Activated T-cell treated with anti-CD3 and anti-CD28 coated beads, Interleukin-2, amount 50 U/mL, for 72 hours (primary cell): ENCODE data around the gene MKRN1. TPM values are rescaled to one million over a fixed set of nuclear protein-coding genes. Genes with fewer than 3 reads are reported as not detected.
A peak's percentile ranks its signal among the peaks of the same experiment; 100 is the strongest.
"Not testable (repeated sequence)": the region's sequence is repeated elsewhere in the genome, so short reads cannot be mapped to it uniquely, and the experiment has no call there.

Source experiments
- ATAC-seq, 2 donors: fragments of 150-1000 bp; cut with Tn5 transposase; replicated peaks in 1 of 2; 2 replicates each; pipeline ENCODE4 v1.10.0; 2021; ENCODE audit warnings: moderate library complexity in 2 of 2, mild to moderate bottlenecking in 1 of 2
- DNase-seq, 2 donors: peaks; one replicate each; pipeline ENCODE4 v3.0.0; 2021 to 2022; ENCODE audit warnings: mixed read lengths in 1 of 2
- H3K27ac Mint-ChIP-seq: one replicate; pipeline ENCODE4 v1.8.0; 2022; ENCODE audit warnings: mild to moderate bottlenecking, moderate library complexity, mixed read lengths
- H3K27me3 Mint-ChIP-seq: one replicate; pipeline ENCODE4 v1.8.0; 2022; ENCODE audit warnings: low read depth, mixed read lengths
- H3K36me3 Mint-ChIP-seq, 2 donors: one replicate each; pipeline ENCODE4 v1.8.0; 2022; ENCODE audit warnings: mixed read lengths in 2 of 2, mild to moderate bottlenecking in 1 of 2; ENCODE audit not compliant: insufficient read depth in 2 of 2
- H3K4me1 Mint-ChIP-seq: one replicate; pipeline ENCODE4 v1.8.0; 2022; ENCODE audit warnings: low read depth, mixed read lengths
- H3K4me3 Mint-ChIP-seq, 2 donors: one replicate each; pipeline ENCODE4 v1.8.0; 2022; ENCODE audit warnings: mild to moderate bottlenecking in 2 of 2, mixed read lengths in 2 of 2, moderate library complexity in 2 of 2
- H3K9me3 Mint-ChIP-seq, 2 donors: one replicate each; pipeline ENCODE4 v1.8.0; 2022; ENCODE audit warnings: mixed read lengths in 2 of 2
- total RNA-seq, 2 donors: library from RNA; stranded (reverse); gene quantifications; one replicate each; pipeline ENCODE4 v1.2.3, GENCODE V29; 2022

MKRN1 gene
- total RNA-seq, 2 donors from 2014 or later: 91.3 to 132 TPM

- H3K4me1 Mint-ChIP-seq: no peaks in the 10 kb centered on the region
- no peaks in the 10 kb centered on the region for H3K36me3 Mint-ChIP-seq
- H3K27ac Mint-ChIP-seq: no peak overlapping the region
- no peak overlapping the region for H3K4me3 Mint-ChIP-seq
- no peaks in the 10 kb centered on the region for H3K9me3 Mint-ChIP-seq
- H3K27me3 Mint-ChIP-seq: no peaks in the 10 kb centered on the region
- no peak for ATAC-seq
- DNase-seq: no peak
Measured at GRCh38 chr7:140506788-140507464, 27.6 kb upstream of the MKRN1 start.

DNA sequence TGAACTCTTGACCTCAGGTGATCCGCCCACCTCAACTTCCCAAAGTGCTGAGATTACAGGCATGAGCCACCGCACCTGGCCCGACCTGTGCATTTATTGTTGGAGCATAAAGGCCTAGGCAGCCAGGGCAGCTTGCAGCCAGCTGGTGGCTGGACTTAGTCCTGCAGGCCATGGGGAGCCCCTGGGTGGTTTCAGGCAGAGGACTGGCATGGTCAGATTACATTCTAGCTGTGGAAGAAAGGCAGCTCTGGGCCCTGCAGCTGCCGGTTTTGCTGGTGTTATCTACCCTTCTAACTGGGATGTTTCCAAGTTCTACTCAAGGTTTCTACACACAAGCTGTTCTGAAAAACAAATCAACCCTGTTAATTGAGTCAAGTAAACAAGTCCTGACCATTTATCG is 22.7 kb upstream of the MKRN1 start:
- Mint-ChIP-seq H3K4me1 (no peaks in the 10 kb centered on the region), H3K27me3 (no peaks in the 10 kb centered on the region), H3K4me3 (no peak overlapping the region), H3K27ac (no peak overlapping the region), H3K9me3 (no peaks in the 10 kb centered on the region), H3K36me3 (no peaks in the 10 kb centered on the region)
- ATAC-seq: no peak
- no peak for DNase-seq

DNA sequence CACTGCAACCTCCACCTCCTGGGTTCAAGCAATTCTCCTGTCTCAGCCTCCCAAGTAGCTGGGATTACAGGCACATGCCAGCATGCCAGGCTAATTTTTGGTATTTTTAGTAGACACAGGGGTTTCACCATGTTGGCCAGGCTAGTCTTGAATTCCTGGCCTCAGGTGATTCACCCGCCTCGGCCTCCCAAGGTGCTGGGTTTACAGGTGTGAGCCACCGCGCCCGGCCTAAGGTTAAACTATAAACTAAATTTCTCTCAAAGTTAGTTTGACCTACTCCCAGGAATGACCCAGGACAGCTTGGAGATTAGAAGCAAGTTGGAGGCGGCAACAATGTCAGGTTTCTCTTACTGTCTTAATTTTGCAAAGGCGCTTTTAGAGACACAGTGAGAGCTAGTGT is 18.5 kb upstream of the MKRN1 start:
- not testable (repeated sequence) for DNase-seq, H3K27me3 Mint-ChIP-seq, ATAC-seq, H3K4me1 Mint-ChIP-seq, H3K36me3 Mint-ChIP-seq, H3K9me3 Mint-ChIP-seq, H3K4me3 Mint-ChIP-seq, H3K27ac Mint-ChIP-seq

DNA sequence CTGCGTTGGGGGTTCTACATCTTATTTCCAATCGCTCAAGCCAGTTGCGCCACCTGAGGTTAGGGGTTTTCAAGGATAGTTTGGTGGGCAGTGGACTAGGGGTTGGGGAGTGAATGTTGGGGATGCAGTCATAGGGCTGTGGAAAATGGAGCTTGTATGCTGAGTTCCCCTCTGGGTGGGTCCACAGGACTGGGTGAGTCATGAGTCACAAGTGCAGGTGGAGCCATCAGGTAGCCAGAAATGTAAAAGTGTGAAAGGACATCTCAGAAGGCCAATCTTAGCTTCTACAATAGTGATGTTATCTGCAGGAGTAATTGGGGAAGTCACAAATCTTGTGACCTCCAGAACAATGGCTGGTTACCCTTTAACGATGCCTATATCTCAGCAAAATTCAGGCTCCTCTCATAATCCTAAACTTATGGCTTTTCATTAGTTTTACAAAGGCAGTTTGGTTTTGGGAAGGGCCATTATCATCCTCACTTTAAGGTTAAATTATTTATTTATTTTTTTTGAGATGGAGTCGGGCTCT is 18.0 kb upstream of the MKRN1 start:
- H3K4me1 Mint-ChIP-seq: no peaks in the 10 kb centered on the region
- no peaks in the 10 kb centered on the region for H3K9me3 Mint-ChIP-seq
- H3K36me3 Mint-ChIP-seq: no peaks in the 10 kb centered on the region
- no peak overlapping the region for H3K4me3 Mint-ChIP-seq
- H3K27me3 Mint-ChIP-seq: no peaks in the 10 kb centered on the region
- ATAC-seq: no peak
- no peak overlapping the region for H3K27ac Mint-ChIP-seq
- no peak for DNase-seq

- no peak overlapping the region for H3K27ac Mint-ChIP-seq
- H3K27me3 Mint-ChIP-seq: no peaks in the 10 kb centered on the region
- H3K36me3 Mint-ChIP-seq: no peaks in the 10 kb centered on the region
- ATAC-seq: no peak
- DNase-seq: no peak
- H3K4me1 Mint-ChIP-seq: no peaks in the 10 kb centered on the region
- H3K4me3 Mint-ChIP-seq: no peak overlapping the region
- no peaks in the 10 kb centered on the region for H3K9me3 Mint-ChIP-seq
Measured at GRCh38 chr7:140495514-140496097, 16.3 kb upstream of the MKRN1 start.

GRCh38 chr7:140494867-140495266 is 15.6 kb upstream of the MKRN1 start:
- H3K36me3 Mint-ChIP-seq: no peaks in the 10 kb centered on the region
- H3K4me1 Mint-ChIP-seq: no peaks in the 10 kb centered on the region
- H3K27me3 Mint-ChIP-seq: no peaks in the 10 kb centered on the region
- DNase-seq (no peak), ATAC-seq (no peak)
- no peaks in the 10 kb centered on the region for H3K9me3 Mint-ChIP-seq
- no peak overlapping the region for H3K27ac Mint-ChIP-seq
- H3K4me3 Mint-ChIP-seq: no peak overlapping the region

DNA sequence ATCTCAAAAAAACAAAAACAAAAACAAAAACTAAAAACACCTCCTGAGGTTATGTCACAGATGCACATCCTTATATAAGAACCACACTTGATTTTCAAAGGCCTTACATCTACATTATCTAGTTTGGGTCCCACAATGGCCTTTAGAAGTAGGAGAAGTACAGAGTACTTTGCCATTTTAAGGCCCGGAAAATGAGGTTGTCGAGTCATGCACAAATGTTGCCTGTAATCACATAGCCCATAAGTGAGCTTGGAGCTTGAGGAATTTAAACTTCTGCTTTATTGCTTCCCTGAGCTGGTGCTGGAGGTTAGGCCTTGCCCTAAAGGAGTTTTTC is 9.7 kb upstream of the MKRN1 start:
- H3K27me3 Mint-ChIP-seq: peaks cover 7% of the 10 kb centered on the region
- H3K27ac Mint-ChIP-seq: no peak overlapping the region
- DNase-seq (no peak), ATAC-seq (no peak)
- no peaks in the 10 kb centered on the region for H3K9me3 Mint-ChIP-seq
- no peaks in the 10 kb centered on the region for H3K36me3 Mint-ChIP-seq
- peaks cover 14% of the 10 kb centered on the region for H3K4me1 Mint-ChIP-seq
- H3K4me3 Mint-ChIP-seq: no peak overlapping the region

GRCh38 chr7:140485500-140486265 is 6.4 kb upstream of the MKRN1 start:
- Mint-ChIP-seq H3K27ac (no peak overlapping the region), H3K4me1 (peaks cover 14% of the 10 kb centered on the region), H3K9me3 (no peaks in the 10 kb centered on the region), H3K4me3 (peak overlapping the region in 1 of 2 donors; percentile 46), H3K36me3 (no peaks in the 10 kb centered on the region), H3K27me3 (peaks cover 7% of the 10 kb centered on the region)
- no peak for DNase-seq
- peak in 1 of 2 donors; percentile 77 for ATAC-seq

- peaks cover 15% of the 10 kb centered on the region for H3K4me1 Mint-ChIP-seq
- H3K4me3 Mint-ChIP-seq: peak overlapping the region in 1 of 2 donors; percentile 46
- H3K27me3 Mint-ChIP-seq: peaks cover 7% of the 10 kb centered on the region
- DNase-seq (no peak), ATAC-seq (no peak)
- H3K36me3 Mint-ChIP-seq: no peaks in the 10 kb centered on the region
- H3K9me3 Mint-ChIP-seq: no peaks in the 10 kb centered on the region
- H3K27ac Mint-ChIP-seq: no peak overlapping the region
Measured at GRCh38 chr7:140484951-140485499, 5.7 kb upstream of the MKRN1 start.

GRCh38 chr7:140484479-140484878 is 5.2 kb upstream of the MKRN1 start:
- H3K27me3 Mint-ChIP-seq: peaks cover 7% of the 10 kb centered on the region
- no peak for DNase-seq
- no peaks in the 10 kb centered on the region for H3K36me3 Mint-ChIP-seq
- H3K4me3 Mint-ChIP-seq: no peak overlapping the region
- peaks cover 19% of the 10 kb centered on the region for H3K4me1 Mint-ChIP-seq
- no peak for ATAC-seq
- H3K27ac Mint-ChIP-seq: no peak overlapping the region
- H3K9me3 Mint-ChIP-seq: no peaks in the 10 kb centered on the region

GRCh38 chr7:140479739-140480084 is 407 bp upstream of the MKRN1 start:
- no peaks in the 10 kb centered on the region for H3K27me3 Mint-ChIP-seq
- no peak for ATAC-seq
- H3K36me3 Mint-ChIP-seq: peaks cover 0 to 2% of the 10 kb centered on the region in 2 donors
- no peaks in the 10 kb centered on the region for H3K9me3 Mint-ChIP-seq
- H3K4me3 Mint-ChIP-seq: peak overlapping the region; percentile 89 to 94
- H3K4me1 Mint-ChIP-seq: peaks cover 31% of the 10 kb centered on the region
- no peak for DNase-seq
- H3K27ac Mint-ChIP-seq: peak overlapping the region; percentile 51

DNA sequence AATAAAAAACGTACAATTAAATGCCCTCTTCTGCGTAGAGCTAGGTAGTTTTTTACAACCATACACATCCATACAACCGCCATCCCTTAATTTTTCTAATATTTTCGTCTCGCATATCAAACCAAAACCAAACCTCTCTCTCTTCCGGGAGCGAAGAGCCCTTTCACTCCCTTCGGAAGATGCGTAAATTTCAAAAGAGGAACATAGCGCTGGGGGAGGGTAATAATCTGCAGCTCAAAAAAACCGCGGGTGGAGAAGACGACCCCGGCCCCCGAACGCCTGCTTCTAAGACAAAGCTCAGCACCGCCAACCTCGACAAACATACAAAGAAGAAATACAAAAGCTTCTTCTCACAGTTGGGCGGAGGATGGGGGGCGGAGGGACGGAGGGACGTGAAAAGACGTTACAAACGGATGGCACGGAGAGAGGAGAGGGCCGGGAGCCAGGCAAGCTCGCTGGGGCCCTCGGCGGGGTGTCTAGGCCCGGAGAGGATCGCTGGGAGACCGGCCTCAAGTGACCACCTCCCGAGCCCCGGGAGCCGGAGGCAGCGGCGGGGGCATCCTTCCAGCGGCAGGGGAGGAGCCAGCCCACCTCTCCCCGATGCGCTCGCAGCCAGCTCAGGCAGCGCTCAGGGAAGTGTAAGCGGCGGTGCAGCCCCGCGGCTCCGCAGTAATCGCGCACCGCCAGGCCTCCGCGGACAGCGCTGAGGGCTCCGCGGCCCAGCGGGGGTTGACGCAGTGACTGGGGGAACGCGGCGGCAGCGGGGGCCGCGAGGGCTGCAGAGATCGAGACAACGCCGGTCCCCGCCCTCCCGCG is 851 bp downstream of the MKRN1 start:
- no peaks in the 10 kb centered on the region for H3K9me3 Mint-ChIP-seq
- peaks cover 0 to 2% of the 10 kb centered on the region in 2 donors for H3K36me3 Mint-ChIP-seq
- no peaks in the 10 kb centered on the region for H3K27me3 Mint-ChIP-seq
- peaks cover 35% of the 10 kb centered on the region for H3K4me1 Mint-ChIP-seq
- ATAC-seq (peak; percentile 42 to 50), DNase-seq (peak in 1 of 2 donors; percentile 51)
- H3K4me3 Mint-ChIP-seq: peak overlapping the region; percentile 91 to 99
- H3K27ac Mint-ChIP-seq: peak overlapping the region; percentile 98
